Measurements from ENCODE around the gene MRPS2. TPM values are rescaled to one million over a fixed set of nuclear protein-coding genes. Genes with fewer than 3 reads are reported as not detected.

MRPS2 gene
- total and polyA plus RNA-seq, 9 of the 15 experiments (the other 6 are each of a cell fraction or from before 2014, with no cell fraction given): 8.0 to 167 (median 81.3) TPM

DNA sequence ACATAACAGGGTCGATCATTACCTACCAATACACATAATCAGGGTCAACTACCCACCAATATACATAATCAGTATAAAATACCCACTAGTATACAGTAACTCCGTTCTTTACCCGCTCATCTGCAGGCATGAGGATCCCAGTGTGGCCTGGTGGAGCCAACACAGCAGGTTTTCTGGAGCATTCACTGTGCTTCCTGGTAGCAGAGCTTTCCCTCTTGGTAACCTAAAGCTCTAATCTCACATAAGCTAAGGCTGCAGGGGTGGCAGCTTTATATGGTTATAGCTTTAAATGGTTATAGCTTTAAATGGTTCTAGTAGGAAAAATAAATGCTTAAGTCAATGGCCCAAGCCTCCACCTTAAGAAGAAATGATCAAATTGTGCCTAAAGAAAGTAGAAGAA lies 32.6 kb downstream of the MRPS2 start (continued):
- TF ChIP-seq ZNF644 (tag; IDR thresholded peaks at IDR 0.05; ENCODE audit: low read depth): no peak
- TF ChIP-seq ZNF263 (CRISPR knock-in tag; IDR thresholded peaks at IDR 0.05; ENCODE audit: borderline replicate concordance): no peak
- TF ChIP-seq KDM5B (IDR thresholded peaks at IDR 0.05; ENCODE audit: insufficient replicate concordance, low read depth, low read length): no peak
- TF ChIP-seq ADNP (tag; IDR thresholded peaks at IDR 0.05): no peak
- TF ChIP-seq, protein P1, sequence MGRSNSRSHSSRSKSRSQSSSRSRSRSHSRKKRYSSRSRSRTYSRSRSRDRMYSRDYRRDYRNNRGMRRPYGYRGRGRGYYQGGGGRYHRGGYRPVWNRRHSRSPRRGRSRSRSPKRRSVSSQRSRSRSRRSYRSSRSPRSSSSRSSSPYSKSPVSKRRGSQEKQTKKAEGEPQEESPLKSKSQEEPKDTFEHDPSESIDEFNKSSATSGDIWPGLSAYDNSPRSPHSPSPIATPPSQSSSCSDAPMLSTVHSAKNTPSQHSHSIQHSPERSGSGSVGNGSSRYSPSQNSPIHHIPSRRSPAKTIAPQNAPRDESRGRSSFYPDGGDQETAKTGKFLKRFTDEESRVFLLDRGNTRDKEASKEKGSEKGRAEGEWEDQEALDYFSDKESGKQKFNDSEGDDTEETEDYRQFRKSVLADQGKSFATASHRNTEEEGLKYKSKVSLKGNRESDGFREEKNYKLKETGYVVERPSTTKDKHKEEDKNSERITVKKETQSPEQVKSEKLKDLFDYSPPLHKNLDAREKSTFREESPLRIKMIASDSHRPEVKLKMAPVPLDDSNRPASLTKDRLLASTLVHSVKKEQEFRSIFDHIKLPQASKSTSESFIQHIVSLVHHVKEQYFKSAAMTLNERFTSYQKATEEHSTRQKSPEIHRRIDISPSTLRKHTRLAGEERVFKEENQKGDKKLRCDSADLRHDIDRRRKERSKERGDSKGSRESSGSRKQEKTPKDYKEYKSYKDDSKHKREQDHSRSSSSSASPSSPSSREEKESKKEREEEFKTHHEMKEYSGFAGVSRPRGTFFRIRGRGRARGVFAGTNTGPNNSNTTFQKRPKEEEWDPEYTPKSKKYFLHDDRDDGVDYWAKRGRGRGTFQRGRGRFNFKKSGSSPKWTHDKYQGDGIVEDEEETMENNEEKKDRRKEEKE (IDR thresholded peaks at IDR 0.05; ENCODE audit: borderline replicate concordance in 1 of 2, control insufficient read depth in 1 of 2, low read depth in 2 of 2, low read length in 1 of 2): no peak
- TF ChIP-seq, protein P2, sequence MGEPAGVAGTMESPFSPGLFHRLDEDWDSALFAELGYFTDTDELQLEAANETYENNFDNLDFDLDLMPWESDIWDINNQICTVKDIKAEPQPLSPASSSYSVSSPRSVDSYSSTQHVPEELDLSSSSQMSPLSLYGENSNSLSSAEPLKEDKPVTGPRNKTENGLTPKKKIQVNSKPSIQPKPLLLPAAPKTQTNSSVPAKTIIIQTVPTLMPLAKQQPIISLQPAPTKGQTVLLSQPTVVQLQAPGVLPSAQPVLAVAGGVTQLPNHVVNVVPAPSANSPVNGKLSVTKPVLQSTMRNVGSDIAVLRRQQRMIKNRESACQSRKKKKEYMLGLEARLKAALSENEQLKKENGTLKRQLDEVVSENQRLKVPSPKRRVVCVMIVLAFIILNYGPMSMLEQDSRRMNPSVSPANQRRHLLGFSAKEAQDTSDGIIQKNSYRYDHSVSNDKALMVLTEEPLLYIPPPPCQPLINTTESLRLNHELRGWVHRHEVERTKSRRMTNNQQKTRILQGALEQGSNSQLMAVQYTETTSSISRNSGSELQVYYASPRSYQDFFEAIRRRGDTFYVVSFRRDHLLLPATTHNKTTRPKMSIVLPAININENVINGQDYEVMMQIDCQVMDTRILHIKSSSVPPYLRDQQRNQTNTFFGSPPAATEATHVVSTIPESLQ (CRISPR knock-in tag; IDR thresholded peaks at IDR 0.05): no peak
